SK-N-SH treated with all-trans-retinoic acid at 6 μM for 48 hours (cell line): ENCODE data around the gene ENC1.

Experiments used
- ATAC-seq: fragments of 200-7000 bp; cut with Tn5 transposase; 3 replicates; pipeline ENCODE4 v1.9.1; 2020; ENCODE audit warnings: mild to moderate bottlenecking, moderate library complexity
- ARNTL ChIP-seq: fragments of 450-650 bp; formaldehyde crosslinking; IDR thresholded peaks from 2 replicates; pipeline ENCODE4 v1.5.0; 2020; ENCODE audit warnings: low read depth, mild to moderate bottlenecking, moderate library complexity, borderline replicate concordance
- BACH2 ChIP-seq: fragments of 250-450 bp; sonication (Bioruptor Pico); IDR thresholded peaks from 2 replicates; pipeline ENCODE4 v1.9.0; 2021; ENCODE audit warnings: mild to moderate bottlenecking, borderline replicate concordance
- GLIS3 ChIP-seq: fragments of 250-450 bp; sonication (Bioruptor Pico); IDR thresholded peaks from 2 replicates; pipeline ENCODE4 v1.5.0; 2020; ENCODE audit warnings: mild to moderate bottlenecking, moderate library complexity
- ISL1 ChIP-seq: fragments of 250-450 bp; sonication (Bioruptor Pico); IDR thresholded peaks from 2 replicates; pipeline ENCODE4 v2.1.2; 2022; ENCODE audit warnings: mild to moderate bottlenecking, moderate library complexity
- OSR1 ChIP-seq: fragments of 250-450 bp; sonication (Bioruptor Pico); IDR thresholded peaks from 2 replicates; pipeline ENCODE4 v1.8.0; 2022; ENCODE audit warnings: moderate library complexity, mild to moderate bottlenecking, inconsistent platforms
- PPARA ChIP-seq: fragments of 250-450 bp; sonication (Bioruptor Pico); IDR thresholded peaks from 2 replicates; pipeline ENCODE4 v1.5.0; 2020; ENCODE audit warnings: mild to moderate bottlenecking, borderline replicate concordance
- RARB ChIP-seq: fragments of 250-450 bp; sonication (Bioruptor Pico); IDR thresholded peaks from 2 replicates; pipeline ENCODE4 v1.8.0; 2021; ENCODE audit warnings: mild to moderate bottlenecking, moderate library complexity
- SNAI2 ChIP-seq: fragments of 250-450 bp; sonication (Bioruptor Pico); IDR thresholded peaks from 2 replicates; pipeline ENCODE4 v1.5.0; 2020; ENCODE audit warnings: mild to moderate bottlenecking, moderate library complexity
- TCF4 ChIP-seq: fragments of 250-450 bp; sonication (Bioruptor Pico); IDR thresholded peaks from 2 replicates; pipeline ENCODE4 v1.8.0; 2021; ENCODE audit warnings: mild to moderate bottlenecking, moderate library complexity, borderline replicate concordance
- TOX ChIP-seq: fragments of 250-450 bp; sonication (Bioruptor Pico); IDR thresholded peaks from 2 replicates; pipeline ENCODE4 v1.8.0; 2021; ENCODE audit warnings: mild to moderate bottlenecking, moderate library complexity, borderline replicate concordance
- ZC3H10 ChIP-seq: fragments of 250-450 bp; sonication (Bioruptor Pico); IDR thresholded peaks from 2 replicates; pipeline ENCODE4 v1.5.1; 2021; ENCODE audit warnings: mild to moderate bottlenecking, moderate library complexity
- ZFP3 ChIP-seq: fragments of 250-450 bp; sonication (Bioruptor Pico); IDR thresholded peaks from 2 replicates; pipeline ENCODE4 v1.5.0; 2020; ENCODE audit warnings: mild to moderate bottlenecking, moderate library complexity
- ZFP30 ChIP-seq: fragments of 450-650 bp; formaldehyde crosslinking; IDR thresholded peaks from 2 replicates; pipeline ENCODE4 v1.5.0; 2022; ENCODE audit warnings: mild to moderate bottlenecking, moderate library complexity
- ZNF565 ChIP-seq: fragments of 450-650 bp; formaldehyde crosslinking; conservative IDR thresholded peaks from 2 replicates; pipeline ENCODE4 v1.5.0; 2020; ENCODE audit warnings: low read depth, mild to moderate bottlenecking, moderate library complexity
- ZNF70 ChIP-seq: fragments of 450-650 bp; formaldehyde crosslinking; IDR thresholded peaks from 2 replicates; pipeline ENCODE4 v1.5.0; 2020; ENCODE audit warnings: mild to moderate bottlenecking, moderate library complexity
- ZNF8 ChIP-seq: fragments of 450-650 bp; formaldehyde crosslinking; IDR thresholded peaks from 2 replicates; pipeline ENCODE4 v1.5.0; 2020; ENCODE audit warnings: mild to moderate bottlenecking, moderate library complexity
- TF ChIP-seq, protein P1 (sequence below): fragments of 250-450 bp; sonication (Bioruptor Pico); IDR thresholded peaks from 2 replicates; pipeline ENCODE4 v1.5.1; 2021; ENCODE audit warnings: mild to moderate bottlenecking, moderate library complexity
- TF ChIP-seq, protein P2 (sequence below): fragments of 250-450 bp; sonication (Bioruptor Pico); IDR thresholded peaks from 2 replicates; pipeline ENCODE4 v1.5.0; 2020; ENCODE audit warnings: mild to moderate bottlenecking, moderate library complexity
- TF ChIP-seq, protein P3 (sequence below): fragments of 250-450 bp; sonication (Bioruptor Pico); IDR thresholded peaks from 2 replicates; pipeline ENCODE4 v1.8.0; 2020; ENCODE audit warnings: mild to moderate bottlenecking, moderate library complexity, borderline replicate concordance
- TF ChIP-seq, protein P4 (sequence below): fragments of 250-450 bp; sonication (Bioruptor Pico); IDR thresholded peaks from 2 replicates; pipeline ENCODE4 v1.8.0; 2021; ENCODE audit warnings: low read depth, mild to moderate bottlenecking, moderate library complexity, borderline replicate concordance

ENC1 gene

DNA sequence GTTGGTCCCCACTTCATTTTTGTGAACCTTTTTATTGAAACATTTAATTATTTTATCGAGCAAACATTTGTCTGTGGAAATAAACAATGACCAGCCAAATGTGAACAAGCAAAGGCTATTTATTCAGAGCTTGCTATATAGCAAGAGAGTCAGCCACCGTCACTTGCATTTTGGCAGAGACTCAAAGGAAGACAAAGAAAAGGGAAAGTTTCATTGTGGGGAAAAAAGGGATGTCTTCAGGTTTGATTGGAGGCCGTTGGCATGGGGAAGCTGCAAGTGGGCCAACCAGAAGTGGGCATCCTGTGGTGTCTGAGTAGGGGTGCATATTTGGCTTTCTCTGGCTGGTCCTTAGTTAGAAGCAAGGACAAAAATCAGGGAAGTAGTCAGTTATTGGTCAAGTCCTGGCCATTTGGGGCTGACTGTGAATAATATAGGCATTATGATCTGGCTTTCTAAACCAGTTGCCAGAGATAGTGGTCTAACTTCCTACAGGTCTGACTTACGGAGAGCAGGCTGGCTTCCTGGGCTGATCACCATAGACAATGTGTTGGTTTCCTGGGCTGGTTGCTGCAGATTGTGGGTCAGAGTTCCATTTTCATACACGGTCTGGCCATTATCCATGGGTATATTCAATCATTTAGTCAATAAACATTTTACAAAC is 16.6 kb downstream of the ENC1 start:
- no peak for TF ChIP-seq BACH2
- no peak for TF ChIP-seq RARB
- TF ChIP-seq ZNF565 (CRISPR knock-in tag): no peak
- TF ChIP-seq, protein P1, sequence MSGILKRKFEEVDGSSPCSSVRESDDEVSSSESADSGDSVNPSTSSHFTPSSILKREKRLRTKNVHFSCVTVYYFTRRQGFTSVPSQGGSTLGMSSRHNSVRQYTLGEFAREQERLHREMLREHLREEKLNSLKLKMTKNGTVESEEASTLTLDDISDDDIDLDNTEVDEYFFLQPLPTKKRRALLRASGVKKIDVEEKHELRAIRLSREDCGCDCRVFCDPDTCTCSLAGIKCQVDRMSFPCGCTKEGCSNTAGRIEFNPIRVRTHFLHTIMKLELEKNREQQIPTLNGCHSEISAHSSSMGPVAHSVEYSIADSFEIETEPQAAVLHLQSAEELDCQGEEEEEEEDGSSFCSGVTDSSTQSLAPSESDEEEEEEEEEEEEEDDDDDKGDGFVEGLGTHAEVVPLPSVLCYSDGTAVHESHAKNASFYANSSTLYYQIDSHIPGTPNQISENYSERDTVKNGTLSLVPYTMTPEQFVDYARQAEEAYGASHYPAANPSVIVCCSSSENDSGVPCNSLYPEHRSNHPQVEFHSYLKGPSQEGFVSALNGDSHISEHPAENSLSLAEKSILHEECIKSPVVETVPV (CRISPR knock-in tag): no peak
- TF ChIP-seq ISL1 (CRISPR knock-in tag): no peak
- TF ChIP-seq, protein P2, sequence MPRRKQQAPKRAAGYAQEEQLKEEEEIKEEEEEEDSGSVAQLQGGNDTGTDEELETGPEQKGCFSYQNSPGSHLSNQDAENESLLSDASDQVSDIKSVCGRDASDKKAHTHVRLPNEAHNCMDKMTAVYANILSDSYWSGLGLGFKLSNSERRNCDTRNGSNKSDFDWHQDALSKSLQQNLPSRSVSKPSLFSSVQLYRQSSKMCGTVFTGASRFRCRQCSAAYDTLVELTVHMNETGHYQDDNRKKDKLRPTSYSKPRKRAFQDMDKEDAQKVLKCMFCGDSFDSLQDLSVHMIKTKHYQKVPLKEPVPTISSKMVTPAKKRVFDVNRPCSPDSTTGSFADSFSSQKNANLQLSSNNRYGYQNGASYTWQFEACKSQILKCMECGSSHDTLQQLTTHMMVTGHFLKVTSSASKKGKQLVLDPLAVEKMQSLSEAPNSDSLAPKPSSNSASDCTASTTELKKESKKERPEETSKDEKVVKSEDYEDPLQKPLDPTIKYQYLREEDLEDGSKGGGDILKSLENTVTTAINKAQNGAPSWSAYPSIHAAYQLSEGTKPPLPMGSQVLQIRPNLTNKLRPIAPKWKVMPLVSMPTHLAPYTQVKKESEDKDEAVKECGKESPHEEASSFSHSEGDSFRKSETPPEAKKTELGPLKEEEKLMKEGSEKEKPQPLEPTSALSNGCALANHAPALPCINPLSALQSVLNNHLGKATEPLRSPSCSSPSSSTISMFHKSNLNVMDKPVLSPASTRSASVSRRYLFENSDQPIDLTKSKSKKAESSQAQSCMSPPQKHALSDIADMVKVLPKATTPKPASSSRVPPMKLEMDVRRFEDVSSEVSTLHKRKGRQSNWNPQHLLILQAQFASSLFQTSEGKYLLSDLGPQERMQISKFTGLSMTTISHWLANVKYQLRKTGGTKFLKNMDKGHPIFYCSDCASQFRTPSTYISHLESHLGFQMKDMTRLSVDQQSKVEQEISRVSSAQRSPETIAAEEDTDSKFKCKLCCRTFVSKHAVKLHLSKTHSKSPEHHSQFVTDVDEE (CRISPR knock-in tag): no peak
- no peak for TF ChIP-seq OSR1
- no peak for TF ChIP-seq ZFP30 (CRISPR knock-in tag)
- no peak for TF ChIP-seq ZFP3
- no peak for TF ChIP-seq ZNF70 (CRISPR knock-in tag)
- TF ChIP-seq PPARA (CRISPR knock-in tag): no peak
- TF ChIP-seq ZNF8 (CRISPR knock-in tag): no peak
- TF ChIP-seq SNAI2 (CRISPR knock-in tag): no peak
- no peak for TF ChIP-seq ARNTL (CRISPR knock-in tag)
- no peak for ATAC-seq

DNA sequence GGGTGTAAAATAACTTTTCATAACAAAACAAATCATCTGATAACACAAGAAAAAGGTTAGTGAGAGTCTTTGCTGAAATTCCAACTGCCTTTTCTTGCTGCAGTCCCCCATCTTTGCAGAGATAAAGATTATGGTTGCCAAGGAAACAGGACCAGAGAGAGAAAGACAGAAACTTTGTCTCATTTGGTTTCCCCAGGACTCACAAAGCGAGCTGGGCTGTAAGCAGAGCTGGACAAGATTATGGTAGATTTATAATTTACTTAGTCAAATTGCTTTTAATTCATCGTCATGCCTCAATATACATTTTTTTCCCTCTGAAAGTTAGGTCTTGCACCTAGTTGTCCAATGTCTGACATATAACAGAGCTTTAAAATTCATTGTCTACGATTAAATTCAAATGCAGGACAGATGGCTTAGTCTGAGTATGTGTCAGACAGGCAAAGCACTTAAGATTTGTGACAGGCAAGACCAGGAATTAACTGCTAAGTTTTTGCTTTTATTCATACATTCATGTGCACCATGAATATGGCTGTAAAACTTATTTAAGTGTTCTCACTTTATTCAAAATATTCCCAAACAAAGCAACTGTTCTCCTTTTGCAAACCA is 17.4 kb downstream of the ENC1 start:
- peak; percentile 40; the same call in 2 of the 3 replicates for ATAC-seq
- TF ChIP-seq ZC3H10 (CRISPR knock-in tag): no peak
- peak; percentile 74 for TF ChIP-seq ISL1 (CRISPR knock-in tag)
- TF ChIP-seq TCF4: peak; percentile 22; the same call in 1 of the 2 replicates
- TF ChIP-seq, all 23 proteins: peak for 2

DNA sequence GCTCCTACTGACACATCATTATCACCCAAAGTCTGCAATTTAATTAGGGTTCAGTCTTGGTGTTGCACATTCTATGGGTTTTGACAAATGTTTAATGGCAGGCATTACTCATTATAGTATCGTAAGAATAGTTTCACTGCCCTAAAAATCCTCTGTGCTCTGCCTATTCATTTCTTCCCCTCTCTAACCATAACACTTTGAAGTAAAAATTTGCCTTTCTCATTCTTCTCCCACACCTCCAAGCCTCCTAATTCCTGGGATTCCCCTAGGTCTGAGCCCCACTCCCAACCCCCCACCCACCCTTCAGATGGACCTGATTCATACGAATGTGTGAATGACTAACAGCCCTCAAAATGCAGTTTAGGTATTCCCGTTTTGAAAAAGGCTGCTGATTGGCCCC is 18.4 kb downstream of the ENC1 start:
- no peak for ATAC-seq
- TF ChIP-seq, protein P3, sequence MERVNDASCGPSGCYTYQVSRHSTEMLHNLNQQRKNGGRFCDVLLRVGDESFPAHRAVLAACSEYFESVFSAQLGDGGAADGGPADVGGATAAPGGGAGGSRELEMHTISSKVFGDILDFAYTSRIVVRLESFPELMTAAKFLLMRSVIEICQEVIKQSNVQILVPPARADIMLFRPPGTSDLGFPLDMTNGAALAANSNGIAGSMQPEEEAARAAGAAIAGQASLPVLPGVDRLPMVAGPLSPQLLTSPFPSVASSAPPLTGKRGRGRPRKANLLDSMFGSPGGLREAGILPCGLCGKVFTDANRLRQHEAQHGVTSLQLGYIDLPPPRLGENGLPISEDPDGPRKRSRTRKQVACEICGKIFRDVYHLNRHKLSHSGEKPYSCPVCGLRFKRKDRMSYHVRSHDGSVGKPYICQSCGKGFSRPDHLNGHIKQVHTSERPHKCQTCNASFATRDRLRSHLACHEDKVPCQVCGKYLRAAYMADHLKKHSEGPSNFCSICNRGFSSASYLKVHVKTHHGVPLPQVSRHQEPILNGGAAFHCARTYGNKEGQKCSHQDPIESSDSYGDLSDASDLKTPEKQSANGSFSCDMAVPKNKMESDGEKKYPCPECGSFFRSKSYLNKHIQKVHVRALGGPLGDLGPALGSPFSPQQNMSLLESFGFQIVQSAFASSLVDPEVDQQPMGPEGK: no peak
- TF ChIP-seq GLIS3 (CRISPR knock-in tag): no peak
- TF ChIP-seq ZNF70 (CRISPR knock-in tag): no peak
- TF ChIP-seq PPARA (CRISPR knock-in tag): no peak
- TF ChIP-seq ZNF565 (CRISPR knock-in tag): no peak
- TF ChIP-seq SNAI2 (CRISPR knock-in tag): no peak
- TF ChIP-seq ZFP3: no peak

DNA sequence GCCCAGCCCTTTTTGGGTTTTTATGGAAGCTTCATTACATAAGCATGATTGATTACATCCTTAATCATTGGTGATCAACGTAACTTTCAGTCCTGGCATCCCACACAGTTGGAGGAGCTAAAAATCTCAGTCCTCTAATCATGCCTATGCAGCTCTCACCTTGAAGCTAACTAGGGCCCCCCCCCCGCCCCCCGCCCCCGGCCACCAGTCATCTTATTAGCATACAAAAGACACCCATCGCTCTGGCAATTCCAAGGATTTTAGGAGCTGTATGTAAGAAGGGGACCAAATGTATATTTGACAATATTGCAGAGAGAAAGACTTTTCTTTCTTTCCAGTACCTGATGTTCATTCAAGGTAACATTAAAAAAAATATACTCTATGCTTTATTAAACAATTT is 19.0 kb downstream of the ENC1 start:
- no peak for ATAC-seq
- no peak for TF ChIP-seq TOX (CRISPR knock-in tag)
- TF ChIP-seq ZFP3: no peak
- TF ChIP-seq PPARA (CRISPR knock-in tag): no peak
- no peak for TF ChIP-seq ZFP30 (CRISPR knock-in tag)
- TF ChIP-seq, protein P4, sequence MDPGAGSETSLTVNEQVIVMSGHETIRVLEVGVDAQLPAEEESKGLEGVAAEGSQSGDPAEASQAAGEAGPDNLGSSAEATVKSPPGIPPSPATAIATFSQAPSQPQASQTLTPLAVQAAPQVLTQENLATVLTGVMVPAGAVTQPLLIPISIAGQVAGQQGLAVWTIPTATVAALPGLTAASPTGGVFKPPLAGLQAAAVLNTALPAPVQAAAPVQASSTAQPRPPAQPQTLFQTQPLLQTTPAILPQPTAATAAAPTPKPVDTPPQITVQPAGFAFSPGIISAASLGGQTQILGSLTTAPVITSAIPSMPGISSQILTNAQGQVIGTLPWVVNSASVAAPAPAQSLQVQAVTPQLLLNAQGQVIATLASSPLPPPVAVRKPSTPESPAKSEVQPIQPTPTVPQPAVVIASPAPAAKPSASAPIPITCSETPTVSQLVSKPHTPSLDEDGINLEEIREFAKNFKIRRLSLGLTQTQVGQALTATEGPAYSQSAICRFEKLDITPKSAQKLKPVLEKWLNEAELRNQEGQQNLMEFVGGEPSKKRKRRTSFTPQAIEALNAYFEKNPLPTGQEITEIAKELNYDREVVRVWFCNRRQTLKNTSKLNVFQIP (CRISPR knock-in tag): no peak
- TF ChIP-seq ZNF8 (CRISPR knock-in tag): no peak
